ENCODE results near the gene ZNFX1.
A peak's percentile ranks its signal among the peaks of the same experiment; 100 is the strongest.

ZNFX1 gene

DNA sequence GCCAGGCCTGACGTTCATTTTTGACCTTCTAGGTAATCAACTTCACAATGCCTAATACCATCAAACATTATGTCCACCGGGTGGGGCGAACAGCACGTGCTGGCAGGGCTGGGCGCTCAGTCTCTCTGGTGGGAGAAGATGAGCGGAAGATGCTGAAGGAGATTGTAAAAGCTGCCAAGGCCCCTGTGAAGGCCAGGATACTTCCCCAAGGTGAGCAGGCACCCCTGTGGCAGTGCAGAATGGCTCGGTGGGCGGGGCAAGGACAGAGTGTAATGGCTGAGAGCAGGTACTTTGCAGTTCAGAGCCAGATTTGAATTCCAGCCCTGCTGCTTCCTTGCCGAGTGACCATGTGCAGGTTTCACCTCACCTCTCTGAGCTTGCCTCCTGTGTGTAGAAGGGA is 41.6 kb downstream of the ZNFX1 start:
- Histone ChIP-seq H3K9me3 (replicated peaks; ENCODE audit: low read length) (no peaks in the 10 kb centered on the region), H3K4me3 (ENCODE audit: low read length) (no peak overlapping the region), H3K27me3 (ENCODE audit: control insufficient read depth, insufficient read depth, low read length) (no peaks in the 10 kb centered on the region), H3K4me1 (ENCODE audit: control insufficient read depth, insufficient read depth, low read length) (peaks cover 2% of the 10 kb centered on the region), H3K4me2 (ENCODE audit: low read length) (no peak overlapping the region), H3K36me3 (ENCODE audit: insufficient read depth, low read length) (peaks cover 76% of the 10 kb centered on the region), H3K9ac (ENCODE audit: low read depth, low read length) (no peak overlapping the region)

DNA sequence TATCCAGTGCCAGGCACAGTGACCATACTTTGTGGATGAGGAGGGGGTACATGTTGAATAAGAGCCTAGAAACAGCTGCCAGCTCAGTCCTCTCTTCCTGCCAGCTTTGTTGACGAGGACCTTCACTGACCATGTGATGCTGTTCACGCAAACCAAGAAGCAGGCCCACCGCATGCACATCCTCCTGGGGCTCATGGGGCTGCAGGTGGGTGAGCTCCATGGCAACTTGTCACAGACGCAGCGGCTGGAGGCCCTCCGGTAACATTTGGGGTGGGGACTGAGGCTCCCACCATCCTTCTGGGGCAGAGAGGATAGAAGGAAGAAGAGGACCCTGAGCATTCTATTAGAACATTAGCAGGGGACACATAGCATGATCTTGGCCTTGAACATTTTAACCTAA is 43.0 kb downstream of the ZNFX1 start:
- Histone ChIP-seq H3K27me3 (ENCODE audit: control insufficient read depth, insufficient read depth, low read length) (no peaks in the 10 kb centered on the region), H3K4me1 (ENCODE audit: control insufficient read depth, insufficient read depth, low read length) (peaks cover 17% of the 10 kb centered on the region), H3K4me3 (ENCODE audit: low read length) (no peak overlapping the region), H3K9ac (ENCODE audit: low read depth, low read length) (no peak overlapping the region), H3K36me3 (ENCODE audit: insufficient read depth, low read length) (peaks cover 78% of the 10 kb centered on the region), H3K9me3 (replicated peaks; ENCODE audit: low read length) (no peaks in the 10 kb centered on the region), H3K4me2 (ENCODE audit: low read length) (no peak overlapping the region)

DNA sequence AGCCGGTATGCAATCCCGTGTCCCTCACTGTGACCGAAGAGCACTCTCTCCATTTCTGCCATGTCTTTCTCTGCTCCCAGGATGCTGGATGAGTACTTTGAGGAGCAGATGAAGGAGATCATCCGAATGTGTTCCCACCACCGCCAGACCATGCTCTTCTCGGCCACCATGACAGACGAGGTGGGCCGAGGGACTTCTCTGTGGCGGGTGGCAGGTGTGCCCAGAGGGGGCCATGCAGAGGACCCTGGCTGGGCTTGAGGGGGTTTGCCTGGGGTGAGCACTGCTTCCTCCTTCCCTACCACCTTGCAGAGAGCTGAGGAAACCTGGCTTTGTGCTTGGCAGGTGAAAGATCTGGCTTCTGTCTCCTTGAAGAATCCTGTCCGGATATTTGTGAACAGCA is 44.6 kb downstream of the ZNFX1 start:
- H3K4me3 ChIP-seq (ENCODE audit: low read length): no peak overlapping the region
- no peaks in the 10 kb centered on the region for H3K27me3 ChIP-seq (ENCODE audit: control insufficient read depth, insufficient read depth, low read length)
- H3K4me1 ChIP-seq (ENCODE audit: control insufficient read depth, insufficient read depth, low read length): peaks cover 20% of the 10 kb centered on the region
- no peaks in the 10 kb centered on the region for H3K9me3 ChIP-seq (replicated peaks; ENCODE audit: low read length)
- no peak overlapping the region for H3K4me2 ChIP-seq (ENCODE audit: low read length)
- H3K36me3 ChIP-seq (ENCODE audit: insufficient read depth, low read length): peaks cover 79% of the 10 kb centered on the region
- no peak overlapping the region for H3K9ac ChIP-seq (ENCODE audit: low read depth, low read length)

DNA sequence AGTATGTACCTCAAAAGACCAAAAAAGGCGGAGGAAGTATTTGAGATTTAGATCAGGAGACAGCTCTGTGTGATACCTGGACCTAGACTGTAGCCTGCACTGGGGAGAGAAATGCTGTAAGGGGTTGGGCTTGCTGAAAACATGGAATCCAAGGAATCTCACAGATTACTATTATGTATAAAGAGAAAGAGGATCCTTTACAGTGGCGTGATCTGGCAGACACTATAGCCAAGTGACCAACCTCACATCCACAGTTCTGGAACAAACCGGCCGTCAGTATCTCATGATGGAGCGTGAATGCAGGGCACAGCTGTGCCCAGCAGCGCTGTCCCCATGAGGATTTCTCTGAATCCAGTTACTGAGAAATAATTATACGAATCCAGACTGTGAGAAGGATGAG is 46.4 kb downstream of the ZNFX1 start:
- Histone ChIP-seq H3K36me3 (ENCODE audit: insufficient read depth, low read length) (peaks cover 72% of the 10 kb centered on the region), H3K4me1 (ENCODE audit: control insufficient read depth, insufficient read depth, low read length) (peaks cover 20% of the 10 kb centered on the region), H3K27me3 (ENCODE audit: control insufficient read depth, insufficient read depth, low read length) (no peaks in the 10 kb centered on the region), H3K4me3 (ENCODE audit: low read length) (no peak overlapping the region), H3K9me3 (replicated peaks; ENCODE audit: low read length) (no peaks in the 10 kb centered on the region), H3K4me2 (ENCODE audit: low read length) (no peak overlapping the region), H3K9ac (ENCODE audit: low read depth, low read length) (peak overlapping the region; percentile 56)

DNA sequence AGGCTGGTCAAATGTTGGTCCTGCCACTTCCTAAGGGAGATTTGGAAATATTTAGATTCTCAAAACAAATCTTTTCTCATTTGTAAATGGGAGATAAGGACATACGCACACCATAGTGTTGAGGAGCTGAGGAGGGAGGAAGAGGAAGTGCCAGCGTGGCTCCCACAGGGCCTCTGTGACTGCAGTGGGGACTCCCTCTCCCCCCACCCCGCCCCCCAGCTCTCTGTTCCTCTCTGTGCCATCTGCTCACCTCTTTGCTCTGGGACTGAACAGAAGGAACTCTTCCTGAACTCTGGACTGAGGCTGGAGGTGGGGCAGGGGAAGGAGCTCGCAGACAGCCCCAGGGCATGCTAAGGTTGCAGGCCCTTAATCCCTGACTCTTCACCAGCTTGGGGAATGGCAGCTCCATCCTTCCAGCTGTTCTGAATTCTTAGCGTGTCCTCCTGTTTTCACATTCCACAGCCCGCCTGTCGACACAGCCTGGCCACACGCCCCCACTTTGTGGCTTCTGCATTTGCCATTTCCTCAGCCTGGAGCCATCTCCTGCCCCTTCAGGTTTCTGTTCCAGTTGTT is 47.2 kb downstream of the ZNFX1 start:
- peak overlapping the region; percentile 56 for H3K9ac ChIP-seq (ENCODE audit: low read depth, low read length)
- peaks cover 20% of the 10 kb centered on the region for H3K4me1 ChIP-seq (ENCODE audit: control insufficient read depth, insufficient read depth, low read length)
- H3K4me3 ChIP-seq (ENCODE audit: low read length): no peak overlapping the region
- H3K27me3 ChIP-seq (ENCODE audit: control insufficient read depth, insufficient read depth, low read length): no peaks in the 10 kb centered on the region
- H3K36me3 ChIP-seq (ENCODE audit: insufficient read depth, low read length): peaks cover 73% of the 10 kb centered on the region
- H3K9me3 ChIP-seq (replicated peaks; ENCODE audit: low read length): no peaks in the 10 kb centered on the region
- peak overlapping the region; percentile 41 for H3K4me2 ChIP-seq (ENCODE audit: low read length)

DNA sequence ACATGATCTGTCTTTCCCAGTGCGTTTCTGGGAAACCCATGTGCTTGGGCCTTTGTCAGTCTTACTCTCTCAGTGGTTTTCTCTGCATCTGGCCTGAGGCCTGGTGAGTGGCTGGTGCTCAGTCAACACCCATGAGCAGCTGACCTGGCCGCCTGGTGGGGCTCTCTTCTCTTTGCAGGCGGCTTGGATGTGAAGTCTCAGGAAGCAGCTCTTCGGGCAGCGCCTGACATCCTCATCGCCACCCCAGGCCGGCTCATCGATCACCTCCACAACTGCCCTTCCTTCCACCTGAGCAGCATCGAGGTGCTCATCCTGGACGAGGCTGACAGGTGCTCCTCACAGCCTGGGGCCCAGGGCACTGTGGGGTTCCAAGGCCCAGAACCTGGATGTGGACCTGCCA is 47.8 kb downstream of the ZNFX1 start:
- Histone ChIP-seq H3K27me3 (ENCODE audit: control insufficient read depth, insufficient read depth, low read length) (no peaks in the 10 kb centered on the region), H3K9me3 (replicated peaks; ENCODE audit: low read length) (no peaks in the 10 kb centered on the region), H3K4me2 (ENCODE audit: low read length) (no peak overlapping the region), H3K36me3 (ENCODE audit: insufficient read depth, low read length) (peaks cover 71% of the 10 kb centered on the region), H3K4me3 (ENCODE audit: low read length) (no peak overlapping the region), H3K4me1 (ENCODE audit: control insufficient read depth, insufficient read depth, low read length) (peaks cover 20% of the 10 kb centered on the region), H3K9ac (ENCODE audit: low read depth, low read length) (peak overlapping the region; percentile 39)

DNA sequence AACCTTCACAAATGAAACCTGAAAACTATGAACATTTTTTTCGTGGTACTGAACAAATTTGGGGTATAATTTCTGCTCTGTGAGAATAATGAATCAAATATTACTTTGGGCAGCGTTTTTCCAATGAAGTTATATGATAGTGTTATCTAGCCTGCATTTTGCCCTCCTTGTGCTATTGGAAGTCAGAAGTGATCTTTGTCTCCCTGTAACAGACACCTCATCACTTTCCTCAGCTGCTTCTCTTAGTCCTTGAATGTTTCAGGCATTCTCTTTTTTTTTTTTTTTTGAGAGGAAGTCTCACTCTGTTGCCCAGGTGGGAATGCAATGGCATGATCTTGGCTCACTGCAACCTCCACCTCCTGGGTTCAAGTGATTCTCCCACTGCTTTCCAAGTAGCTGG is 48.5 kb downstream of the ZNFX1 start:
- Histone ChIP-seq H3K4me1 (ENCODE audit: control insufficient read depth, insufficient read depth, low read length) (peaks cover 20% of the 10 kb centered on the region), H3K9me3 (replicated peaks; ENCODE audit: low read length) (no peaks in the 10 kb centered on the region), H3K4me3 (ENCODE audit: low read length) (no peak overlapping the region), H3K27me3 (ENCODE audit: control insufficient read depth, insufficient read depth, low read length) (no peaks in the 10 kb centered on the region), H3K9ac (ENCODE audit: low read depth, low read length) (no peak overlapping the region), H3K36me3 (ENCODE audit: insufficient read depth, low read length) (peaks cover 71% of the 10 kb centered on the region), H3K4me2 (ENCODE audit: low read length) (no peak overlapping the region)

DNA sequence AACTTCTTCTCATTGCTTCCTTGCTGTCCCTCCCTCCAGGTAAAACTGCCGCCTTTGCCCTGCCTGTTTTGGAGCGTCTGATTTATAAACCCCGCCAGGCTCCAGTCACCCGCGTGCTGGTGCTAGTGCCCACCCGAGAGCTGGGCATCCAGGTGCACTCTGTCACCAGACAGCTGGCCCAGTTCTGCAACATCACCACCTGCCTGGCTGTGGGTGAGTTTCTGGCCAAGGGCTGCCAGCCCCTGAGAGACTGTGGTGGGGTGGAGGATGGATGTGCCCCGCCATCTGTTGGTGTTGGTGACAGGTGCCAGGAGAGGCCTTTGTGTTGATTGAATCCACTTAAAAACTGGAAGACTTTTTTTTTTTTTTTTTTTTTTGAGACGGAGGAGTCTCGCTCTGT is 49.2 kb downstream of the ZNFX1 start:
- H3K4me3 ChIP-seq (ENCODE audit: low read length): no peak overlapping the region
- H3K27me3 ChIP-seq (ENCODE audit: control insufficient read depth, insufficient read depth, low read length): no peaks in the 10 kb centered on the region
- no peak overlapping the region for H3K9ac ChIP-seq (ENCODE audit: low read depth, low read length)
- H3K4me1 ChIP-seq (ENCODE audit: control insufficient read depth, insufficient read depth, low read length): peaks cover 20% of the 10 kb centered on the region
- H3K4me2 ChIP-seq (ENCODE audit: low read length): no peak overlapping the region
- H3K36me3 ChIP-seq (ENCODE audit: insufficient read depth, low read length): peaks cover 72% of the 10 kb centered on the region
- no peaks in the 10 kb centered on the region for H3K9me3 ChIP-seq (replicated peaks; ENCODE audit: low read length)

DNA sequence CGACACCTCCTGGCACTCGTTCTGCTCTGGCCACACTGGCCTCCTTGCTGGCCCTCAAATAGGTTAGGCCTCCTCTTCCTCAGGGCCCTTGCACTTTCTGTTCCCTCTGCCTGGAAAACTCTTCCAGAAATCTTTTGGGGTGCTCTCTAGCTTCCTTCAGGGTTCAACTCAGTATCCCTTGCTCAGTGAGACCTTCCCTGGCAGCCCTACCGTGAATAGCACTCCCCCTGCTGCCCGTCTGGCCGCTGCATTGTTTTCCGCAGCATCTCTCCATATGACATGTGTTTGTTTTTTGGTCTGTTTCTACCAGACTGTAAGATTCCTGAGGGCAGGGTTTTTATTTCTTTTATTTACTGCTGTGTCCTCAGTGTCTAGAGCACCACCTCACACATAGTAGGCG is 52.0 kb downstream of the ZNFX1 start:
- H3K4me3 ChIP-seq (ENCODE audit: low read length): no peak overlapping the region
- no peaks in the 10 kb centered on the region for H3K9me3 ChIP-seq (replicated peaks; ENCODE audit: low read length)
- H3K36me3 ChIP-seq (ENCODE audit: insufficient read depth, low read length): peaks cover 72% of the 10 kb centered on the region
- H3K27me3 ChIP-seq (ENCODE audit: control insufficient read depth, insufficient read depth, low read length): no peaks in the 10 kb centered on the region
- no peak overlapping the region for H3K4me2 ChIP-seq (ENCODE audit: low read length)
- H3K9ac ChIP-seq (ENCODE audit: low read depth, low read length): no peak overlapping the region
- peaks cover 18% of the 10 kb centered on the region for H3K4me1 ChIP-seq (ENCODE audit: control insufficient read depth, insufficient read depth, low read length)

DNA sequence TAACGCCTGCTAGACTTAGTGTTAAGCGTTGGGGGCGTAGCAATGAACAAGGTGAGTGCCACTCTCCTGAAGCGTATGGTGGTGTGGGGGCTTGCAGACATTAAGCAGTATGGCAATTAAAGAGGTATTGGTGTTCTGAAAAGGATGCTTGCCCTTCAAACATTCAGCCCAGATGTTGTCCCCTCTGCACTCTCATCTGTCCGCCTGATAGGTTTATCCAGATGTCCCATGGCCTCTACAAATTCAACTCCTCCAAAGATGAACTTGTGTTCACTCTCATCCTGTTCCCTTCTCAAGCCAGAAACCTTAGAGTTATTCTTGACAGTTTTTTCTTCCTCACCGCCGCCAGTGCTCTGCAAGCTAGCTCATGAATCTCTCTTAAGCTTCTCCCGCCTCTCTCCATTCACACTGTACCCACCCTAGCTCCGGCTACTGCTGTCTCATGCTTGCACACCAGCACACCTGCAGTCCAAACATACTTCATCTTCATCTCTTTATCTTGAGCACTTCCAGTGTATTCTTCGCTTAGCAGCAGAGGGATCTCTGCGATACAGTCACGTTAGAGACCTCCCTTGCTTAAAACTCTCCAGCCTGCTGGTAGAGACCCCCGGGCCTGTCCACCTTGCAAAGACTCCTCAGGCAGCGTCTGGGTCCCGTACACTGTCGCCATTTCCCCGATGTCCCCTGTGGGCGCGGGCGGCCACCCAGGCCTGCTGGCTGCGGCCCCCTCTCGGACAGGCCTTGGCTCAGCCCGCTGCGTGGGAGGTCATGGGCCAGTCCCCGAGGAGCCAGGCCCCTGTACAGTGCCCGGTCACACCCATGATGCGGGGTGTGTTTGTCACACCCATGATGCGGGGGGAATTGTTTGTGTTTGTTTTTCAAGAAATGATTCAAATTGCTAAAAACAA is 57.7 kb downstream of the ZNFX1 start:
- no peaks in the 10 kb centered on the region for H3K9me3 ChIP-seq (replicated peaks; ENCODE audit: low read length)
- H3K27me3 ChIP-seq (ENCODE audit: control insufficient read depth, insufficient read depth, low read length): no peaks in the 10 kb centered on the region
- H3K4me2 ChIP-seq (ENCODE audit: low read length): peak overlapping the region; percentile 87
- peak overlapping the region; percentile 89 for H3K9ac ChIP-seq (ENCODE audit: low read depth, low read length)
- H3K4me3 ChIP-seq (ENCODE audit: low read length): peak overlapping the region; percentile 85
- H3K4me1 ChIP-seq (ENCODE audit: control insufficient read depth, insufficient read depth, low read length): peaks cover 18% of the 10 kb centered on the region
- peaks cover 36% of the 10 kb centered on the region for H3K36me3 ChIP-seq (ENCODE audit: insufficient read depth, low read length)

DNA sequence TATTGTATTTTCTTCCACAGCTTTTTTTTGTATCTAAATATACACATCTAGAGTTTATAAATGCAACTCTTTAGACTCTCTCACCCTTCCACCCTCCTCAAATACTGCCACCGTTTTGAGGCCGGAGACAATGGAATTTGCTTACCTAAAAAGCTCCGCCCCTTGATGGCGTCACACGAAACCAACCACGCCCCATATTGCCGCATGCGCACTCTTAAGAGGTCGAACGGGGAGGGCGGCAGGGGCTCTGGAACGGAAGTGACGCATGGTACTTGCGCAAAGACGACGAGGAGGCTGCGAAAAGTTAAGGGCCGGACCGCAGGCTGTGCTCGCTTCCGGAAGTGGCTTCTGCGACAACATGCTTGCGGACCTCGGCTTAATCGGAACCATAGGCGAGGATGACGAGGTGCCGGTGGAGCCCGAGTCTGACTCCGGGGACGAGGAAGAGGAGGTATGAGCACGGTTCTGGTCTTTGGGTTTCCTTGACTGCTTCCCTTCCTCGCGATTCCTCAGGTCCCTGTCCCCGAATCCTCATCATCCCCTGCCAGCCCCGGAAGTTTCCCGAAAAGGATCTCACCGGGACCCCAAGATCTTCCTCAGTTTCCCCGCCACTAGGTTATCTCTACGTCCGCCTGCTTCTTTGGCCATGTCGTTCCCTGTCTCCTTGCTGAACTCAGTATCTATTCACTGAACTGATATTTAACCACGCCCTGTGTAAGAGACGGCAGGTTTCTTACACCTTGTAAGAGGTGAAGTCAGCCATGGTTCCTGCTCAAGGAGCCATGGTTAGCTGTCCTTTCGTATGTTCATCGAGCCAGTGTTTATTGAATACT is 58.5 kb downstream of the ZNFX1 start, which contains the start of gene DDX27:
DDX27 (plus strand) TSS at position 326 of the 833 bp plus-strand sequence; CDS start at position 359, 33 bp downstream.
- Histone ChIP-seq H3K9me3 (replicated peaks; ENCODE audit: low read length) (no peaks in the 10 kb centered on the region), H3K36me3 (ENCODE audit: insufficient read depth, low read length) (peaks cover 27% of the 10 kb centered on the region), H3K9ac (ENCODE audit: low read depth, low read length) (peak within 1 kb of the TSS; percentile 89), H3K27me3 (ENCODE audit: control insufficient read depth, insufficient read depth, low read length) (no peaks in the 10 kb centered on the region), H3K4me3 (ENCODE audit: low read length) (peak within 1 kb of the TSS; percentile 85), H3K4me1 (ENCODE audit: control insufficient read depth, insufficient read depth, low read length) (peaks cover 18% of the 10 kb centered on the region), H3K4me2 (ENCODE audit: low read length) (peak within 1 kb of the TSS; percentile 87)
